HL-60 (cell line): ENCODE measurements around the gene DLX6.

Experiments used
- POLR2AphosphoS5 ChIP-seq: IDR thresholded peaks from 2 replicates; pipeline ENCODE4 v1.6.1; 2012; ENCODE audit warnings: low read depth
- TF ChIP-seq, protein P1 (sequence below): IDR thresholded peaks from one replicate; pipeline ENCODE4 v1.5.1; 2011; ENCODE audit warnings: low read length, control low read depth, inconsistent platforms; ENCODE audit not compliant: insufficient read depth

DNA sequence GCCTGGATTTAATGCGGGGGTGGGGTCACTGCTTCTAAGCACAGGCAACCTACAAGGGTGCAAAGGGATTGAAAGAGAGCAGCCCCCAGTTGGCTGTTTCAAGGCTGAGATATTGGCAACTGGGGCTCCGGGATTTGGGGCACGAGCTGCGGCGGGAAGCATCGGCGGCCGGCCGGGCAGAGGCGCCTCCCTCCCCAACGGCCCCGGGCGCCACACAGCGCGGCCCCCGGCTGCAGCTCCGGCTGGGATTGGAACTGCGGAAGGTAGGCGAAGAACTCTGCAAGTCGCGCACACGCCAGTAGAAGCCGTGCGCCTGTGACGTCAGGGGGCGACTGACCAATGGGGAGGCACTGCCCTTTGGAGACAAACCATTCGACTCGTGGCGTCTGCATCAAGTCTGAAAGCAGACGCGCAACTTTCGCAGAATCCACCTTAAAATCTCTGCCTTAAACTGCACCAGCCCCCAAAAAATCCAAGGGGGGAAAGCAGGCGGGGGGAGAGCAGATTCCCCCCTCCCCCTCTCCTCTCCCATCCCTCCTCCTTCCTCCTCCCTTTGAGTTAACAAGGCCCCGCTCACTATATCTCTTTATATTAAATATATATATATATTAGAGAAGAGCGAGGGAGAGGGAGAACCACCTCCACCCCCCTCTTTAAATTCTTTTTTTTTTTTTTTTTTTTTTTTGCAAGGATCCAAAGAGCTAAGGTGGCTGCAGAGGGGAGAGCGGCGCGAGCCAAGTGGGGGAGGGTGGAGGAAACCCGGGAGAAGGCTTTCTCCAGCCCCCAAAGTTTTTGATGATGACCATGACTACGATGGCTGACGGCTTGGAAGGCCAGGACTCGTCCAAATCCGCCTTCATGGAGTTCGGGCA lies at the start of gene DLX6:
- TF ChIP-seq, protein P1, sequence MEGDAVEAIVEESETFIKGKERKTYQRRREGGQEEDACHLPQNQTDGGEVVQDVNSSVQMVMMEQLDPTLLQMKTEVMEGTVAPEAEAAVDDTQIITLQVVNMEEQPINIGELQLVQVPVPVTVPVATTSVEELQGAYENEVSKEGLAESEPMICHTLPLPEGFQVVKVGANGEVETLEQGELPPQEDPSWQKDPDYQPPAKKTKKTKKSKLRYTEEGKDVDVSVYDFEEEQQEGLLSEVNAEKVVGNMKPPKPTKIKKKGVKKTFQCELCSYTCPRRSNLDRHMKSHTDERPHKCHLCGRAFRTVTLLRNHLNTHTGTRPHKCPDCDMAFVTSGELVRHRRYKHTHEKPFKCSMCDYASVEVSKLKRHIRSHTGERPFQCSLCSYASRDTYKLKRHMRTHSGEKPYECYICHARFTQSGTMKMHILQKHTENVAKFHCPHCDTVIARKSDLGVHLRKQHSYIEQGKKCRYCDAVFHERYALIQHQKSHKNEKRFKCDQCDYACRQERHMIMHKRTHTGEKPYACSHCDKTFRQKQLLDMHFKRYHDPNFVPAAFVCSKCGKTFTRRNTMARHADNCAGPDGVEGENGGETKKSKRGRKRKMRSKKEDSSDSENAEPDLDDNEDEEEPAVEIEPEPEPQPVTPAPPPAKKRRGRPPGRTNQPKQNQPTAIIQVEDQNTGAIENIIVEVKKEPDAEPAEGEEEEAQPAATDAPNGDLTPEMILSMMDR, result no peak
- no peak for TF ChIP-seq POLR2AphosphoS5
